Measurements from ENCODE around the gene CEP20. TPM values are rescaled to one million over a fixed set of nuclear protein-coding genes. Genes with fewer than 3 reads are reported as not detected.
"Not testable (repeated sequence)": the region's sequence is repeated elsewhere in the genome, so short reads cannot be mapped to it uniquely, and the experiment has no call there.

Gene CEP20
- total RNA-seq, 1 donor from 2014 or later, result 19.7 TPM

DNA sequence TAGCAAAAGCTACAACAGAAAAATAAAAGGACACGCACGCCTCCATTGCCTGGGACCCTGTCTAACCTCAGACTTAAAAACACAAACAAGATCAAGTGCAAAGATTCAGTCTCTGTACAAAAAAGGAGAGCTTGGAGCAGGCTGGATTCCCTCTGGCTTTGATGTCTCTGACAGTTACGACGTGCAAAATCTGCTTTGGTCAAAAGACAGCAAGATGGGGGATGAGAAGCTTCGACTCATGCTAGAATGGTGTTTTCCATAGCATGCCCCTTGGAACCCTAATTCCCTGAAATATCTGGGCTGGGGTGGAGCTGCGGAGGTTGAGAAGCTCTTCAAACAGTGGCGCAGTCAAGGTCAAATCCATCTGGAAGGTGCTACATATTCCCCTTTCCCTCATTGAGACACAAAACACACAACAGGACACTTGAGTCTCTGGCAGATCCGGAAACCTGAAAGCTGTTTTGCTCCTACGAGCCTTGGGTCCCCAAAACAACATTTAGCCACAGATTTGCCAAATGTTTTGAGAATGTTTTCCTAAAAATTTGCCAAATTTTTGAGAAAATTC, 40.7 kb downstream of the CEP20 start:
- Mint-ChIP-seq H3K9me3 (ENCODE audit: low read depth) (no peaks in the 10 kb centered on the region), H3K27ac (ENCODE audit: unreplicated experiment) (no peak overlapping the region), H3K4me3 (ENCODE audit: unreplicated experiment) (no peak overlapping the region), H3K36me3 (ENCODE audit: low read depth) (peaks cover 5% of the 10 kb centered on the region), H3K4me1 (ENCODE audit: low read depth) (no peaks in the 10 kb centered on the region), H3K27me3 (ENCODE audit: low read depth) (peaks cover 21% of the 10 kb centered on the region)
- TF ChIP-seq, protein P1, sequence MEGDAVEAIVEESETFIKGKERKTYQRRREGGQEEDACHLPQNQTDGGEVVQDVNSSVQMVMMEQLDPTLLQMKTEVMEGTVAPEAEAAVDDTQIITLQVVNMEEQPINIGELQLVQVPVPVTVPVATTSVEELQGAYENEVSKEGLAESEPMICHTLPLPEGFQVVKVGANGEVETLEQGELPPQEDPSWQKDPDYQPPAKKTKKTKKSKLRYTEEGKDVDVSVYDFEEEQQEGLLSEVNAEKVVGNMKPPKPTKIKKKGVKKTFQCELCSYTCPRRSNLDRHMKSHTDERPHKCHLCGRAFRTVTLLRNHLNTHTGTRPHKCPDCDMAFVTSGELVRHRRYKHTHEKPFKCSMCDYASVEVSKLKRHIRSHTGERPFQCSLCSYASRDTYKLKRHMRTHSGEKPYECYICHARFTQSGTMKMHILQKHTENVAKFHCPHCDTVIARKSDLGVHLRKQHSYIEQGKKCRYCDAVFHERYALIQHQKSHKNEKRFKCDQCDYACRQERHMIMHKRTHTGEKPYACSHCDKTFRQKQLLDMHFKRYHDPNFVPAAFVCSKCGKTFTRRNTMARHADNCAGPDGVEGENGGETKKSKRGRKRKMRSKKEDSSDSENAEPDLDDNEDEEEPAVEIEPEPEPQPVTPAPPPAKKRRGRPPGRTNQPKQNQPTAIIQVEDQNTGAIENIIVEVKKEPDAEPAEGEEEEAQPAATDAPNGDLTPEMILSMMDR (IDR thresholded peaks at IDR 0.05), result no peak
- no peak for DNase-seq (ENCODE audit: low spot score)

DNA sequence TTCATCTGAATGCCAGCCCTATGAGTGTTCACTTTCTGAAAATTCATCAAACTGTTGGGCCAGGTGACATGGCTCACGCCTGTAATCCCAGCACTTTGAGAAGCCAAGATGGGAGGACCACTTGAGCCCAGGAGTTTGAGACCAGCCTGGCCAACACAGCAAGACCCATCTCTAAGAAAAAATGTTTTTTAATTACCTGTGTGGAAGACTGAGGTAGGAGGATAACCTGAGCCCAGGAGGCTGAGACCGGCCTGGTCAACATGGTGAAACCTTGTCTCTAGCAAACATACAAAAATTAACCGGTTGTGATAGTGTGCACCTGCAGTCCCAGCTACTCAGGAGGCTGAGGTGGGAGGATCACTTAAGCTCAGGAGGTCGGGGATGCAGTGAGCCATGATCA, 41.9 kb downstream of the CEP20 start:
- Mint-ChIP-seq H3K27ac (ENCODE audit: unreplicated experiment) (no peak overlapping the region), H3K36me3 (ENCODE audit: low read depth) (peaks cover 5% of the 10 kb centered on the region), H3K4me3 (ENCODE audit: unreplicated experiment) (no peak overlapping the region), H3K27me3 (ENCODE audit: low read depth) (peaks cover 22% of the 10 kb centered on the region), H3K9me3 (ENCODE audit: low read depth) (no peaks in the 10 kb centered on the region), H3K4me1 (ENCODE audit: low read depth) (no peaks in the 10 kb centered on the region)
- no peak for DNase-seq (ENCODE audit: low spot score)
- TF ChIP-seq, protein P1 (IDR thresholded peaks at IDR 0.05), result no peak

DNA sequence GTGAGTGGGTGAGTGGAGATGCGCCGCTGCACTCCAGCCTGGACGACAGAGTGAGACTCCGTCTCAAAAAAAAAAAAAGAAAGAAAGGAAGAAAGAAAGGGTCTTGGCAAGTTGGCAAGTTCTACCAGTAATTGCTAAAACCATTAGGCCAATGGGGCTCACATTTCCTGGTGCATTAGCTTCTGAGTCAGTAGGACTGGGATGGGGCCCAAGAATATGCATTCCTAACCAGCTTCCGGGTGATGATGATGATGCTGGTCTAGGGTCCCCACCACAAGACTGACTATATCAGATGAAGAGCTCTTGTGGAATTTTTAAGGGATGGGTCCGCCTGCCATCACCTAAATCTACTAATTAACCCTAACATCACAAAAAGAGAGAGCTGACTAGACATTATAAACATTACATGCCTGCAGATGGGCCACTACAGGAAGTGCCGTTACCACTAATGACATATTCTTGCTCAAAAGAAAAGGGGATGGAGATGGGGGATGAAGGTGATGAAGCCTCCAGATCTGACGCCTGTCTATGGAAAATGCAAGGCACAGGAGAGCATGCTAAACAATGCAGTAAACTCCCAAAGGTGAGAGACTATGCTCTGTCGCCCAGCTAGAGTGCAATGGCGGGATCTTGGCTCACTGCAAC, 44.6 kb downstream of the CEP20 start:
- DNase-seq (ENCODE audit: low spot score), result no peak
- Mint-ChIP-seq H3K4me1 (ENCODE audit: low read depth) (no peaks in the 10 kb centered on the region), H3K36me3 (ENCODE audit: low read depth) (peaks cover 5% of the 10 kb centered on the region), H3K27ac (ENCODE audit: unreplicated experiment) (no peak overlapping the region), H3K4me3 (ENCODE audit: unreplicated experiment) (no peak overlapping the region), H3K27me3 (ENCODE audit: low read depth) (peaks cover 24% of the 10 kb centered on the region), H3K9me3 (ENCODE audit: low read depth) (no peaks in the 10 kb centered on the region)
- TF ChIP-seq, protein P1 (IDR thresholded peaks at IDR 0.05), result no peak

DNA sequence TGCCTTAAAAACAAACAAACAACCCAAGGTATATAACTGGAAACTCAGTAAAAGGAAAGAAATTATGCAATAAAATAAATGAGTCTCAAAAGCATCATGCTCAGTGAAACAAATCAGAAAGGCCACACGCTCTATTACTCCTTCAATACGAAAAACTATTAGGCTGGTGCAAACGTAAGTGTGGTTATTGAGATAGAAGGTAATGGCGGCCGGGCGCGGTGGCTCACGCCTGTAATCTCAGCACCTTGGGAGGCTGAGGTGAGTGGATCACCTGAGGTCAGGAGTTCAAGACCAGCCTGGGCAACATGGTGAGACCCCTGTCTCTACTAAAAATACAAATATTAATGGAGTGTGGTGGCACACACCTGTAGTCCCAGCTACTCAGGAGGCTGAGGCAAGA, 49.2 kb downstream of the CEP20 start:
- not testable (repeated sequence) for DNase-seq (ENCODE audit: low spot score); H3K4me3 Mint-ChIP-seq (ENCODE audit: unreplicated experiment); H3K9me3 Mint-ChIP-seq (ENCODE audit: low read depth); H3K27me3 Mint-ChIP-seq (ENCODE audit: low read depth); H3K27ac Mint-ChIP-seq (ENCODE audit: unreplicated experiment); H3K4me1 Mint-ChIP-seq (ENCODE audit: low read depth); H3K36me3 Mint-ChIP-seq (ENCODE audit: low read depth)

DNA sequence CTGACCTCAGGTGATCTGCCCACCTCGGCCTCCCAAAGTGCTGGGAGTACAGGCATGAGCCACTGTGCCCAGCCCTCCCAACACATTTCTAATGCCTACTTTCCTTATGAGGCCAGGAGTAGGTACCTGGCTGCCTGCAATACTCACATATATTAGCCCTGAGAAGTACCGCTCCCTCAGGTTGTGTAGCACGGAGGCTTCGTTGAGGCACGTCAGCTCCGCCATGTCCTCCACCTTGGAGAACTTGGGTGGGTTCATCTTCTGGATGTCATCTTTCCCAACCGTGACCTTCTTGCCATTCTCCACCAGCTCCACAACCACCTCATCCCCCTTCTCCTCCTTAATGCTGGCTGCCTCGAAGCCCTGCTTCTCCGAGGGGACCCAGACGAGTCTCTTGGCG, 50.6 kb downstream of the CEP20 start:
- no peak for DNase-seq (ENCODE audit: low spot score)
- Mint-ChIP-seq H3K36me3 (ENCODE audit: low read depth) (peaks cover 6% of the 10 kb centered on the region), H3K27ac (ENCODE audit: unreplicated experiment) (no peak overlapping the region), H3K4me3 (ENCODE audit: unreplicated experiment) (no peak overlapping the region), H3K27me3 (ENCODE audit: low read depth) (peaks cover 9% of the 10 kb centered on the region), H3K4me1 (ENCODE audit: low read depth) (peaks cover 5% of the 10 kb centered on the region), H3K9me3 (ENCODE audit: low read depth) (no peaks in the 10 kb centered on the region)
- TF ChIP-seq, protein P1 (IDR thresholded peaks at IDR 0.05), result no peak
